ENCODE measurements around the gene NRSN2.

NRSN2 gene, protein sequence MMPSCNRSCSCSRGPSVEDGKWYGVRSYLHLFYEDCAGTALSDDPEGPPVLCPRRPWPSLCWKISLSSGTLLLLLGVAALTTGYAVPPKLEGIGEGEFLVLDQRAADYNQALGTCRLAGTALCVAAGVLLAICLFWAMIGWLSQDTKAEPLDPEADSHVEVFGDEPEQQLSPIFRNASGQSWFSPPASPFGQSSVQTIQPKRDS

DNA sequence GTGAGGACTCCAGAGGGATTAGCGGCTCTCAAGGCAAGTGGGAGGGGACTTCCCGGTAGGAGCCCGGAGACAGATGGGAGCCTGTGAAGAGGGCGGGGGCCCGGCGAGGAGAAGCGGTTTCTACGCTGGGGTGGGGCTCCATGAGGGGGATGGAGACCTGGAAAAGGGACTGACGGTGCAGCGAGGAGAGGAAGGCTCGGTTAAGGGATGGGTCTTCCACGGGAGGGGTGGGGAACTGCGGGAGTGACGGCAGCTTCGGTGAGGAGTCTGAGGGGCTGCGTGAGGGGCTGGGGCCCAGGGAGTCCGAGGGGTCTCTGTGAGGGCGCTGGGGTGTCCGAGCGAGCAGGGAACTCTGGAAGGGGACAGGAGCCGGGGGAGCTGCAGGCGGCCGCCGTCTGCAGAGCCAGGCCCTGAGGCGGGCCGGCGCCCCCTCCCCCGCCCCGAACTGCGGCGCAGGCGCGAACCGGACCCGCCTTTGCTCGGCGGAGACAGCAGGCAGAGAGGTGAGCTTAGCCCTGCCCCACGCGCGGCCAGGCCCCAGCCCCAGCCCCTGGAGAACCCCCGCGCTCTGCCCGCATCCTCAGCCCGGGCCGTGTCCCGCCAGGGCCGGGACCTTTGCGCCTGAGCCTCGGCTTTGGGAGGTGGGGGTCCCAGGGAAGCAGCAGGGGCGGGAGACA is at the start of gene NRSN2:
Gene NRSN2 (plus strand): TSS at position 472 of the 677 bp plus-strand sequence. CDS start 2,533 bp downstream, outside the sequence.
- DNase-seq (ENCODE audit: low read depth in 2 of 2), result no peak

DNA sequence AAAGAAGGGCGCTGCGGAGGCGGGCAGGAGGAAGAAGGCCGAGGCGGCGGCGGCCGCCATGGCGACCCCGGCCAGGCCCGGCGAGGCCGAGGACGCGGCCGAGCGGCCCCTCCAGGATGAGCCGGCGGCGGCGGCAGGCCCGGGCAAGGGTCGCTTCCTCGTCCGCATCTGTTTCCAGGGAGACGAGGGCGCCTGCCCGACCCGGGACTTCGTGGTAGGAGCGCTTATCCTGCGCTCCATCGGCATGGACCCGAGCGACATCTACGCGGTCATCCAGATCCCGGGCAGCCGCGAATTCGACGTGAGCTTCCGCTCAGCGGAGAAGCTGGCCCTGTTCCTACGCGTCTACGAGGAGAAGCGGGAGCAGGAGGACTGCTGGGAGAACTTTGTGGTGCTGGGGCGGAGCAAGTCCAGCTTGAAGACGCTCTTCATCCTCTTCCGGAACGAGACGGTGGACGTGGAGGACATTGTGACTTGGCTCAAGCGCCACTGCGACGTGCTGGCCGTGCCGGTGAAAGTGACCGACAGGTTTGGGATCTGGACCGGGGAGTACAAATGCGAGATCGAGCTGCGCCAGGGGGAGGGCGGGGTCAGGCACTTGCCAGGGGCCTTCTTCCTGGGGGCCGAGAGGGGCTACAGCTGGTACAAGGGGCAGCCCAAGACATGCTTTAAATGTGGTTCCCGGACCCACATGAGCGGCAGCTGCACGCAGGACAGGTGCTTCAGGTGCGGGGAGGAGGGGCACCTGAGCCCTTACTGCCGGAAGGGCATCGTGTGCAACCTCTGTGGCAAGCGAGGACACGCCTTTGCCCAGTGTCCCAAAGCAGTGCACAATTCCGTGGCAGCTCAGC is 48.8 kb upstream of the NRSN2 start:
- peak in 1 of 2 donors; percentile 3 for DNase-seq (ENCODE audit: low read depth in 2 of 2)

DNA sequence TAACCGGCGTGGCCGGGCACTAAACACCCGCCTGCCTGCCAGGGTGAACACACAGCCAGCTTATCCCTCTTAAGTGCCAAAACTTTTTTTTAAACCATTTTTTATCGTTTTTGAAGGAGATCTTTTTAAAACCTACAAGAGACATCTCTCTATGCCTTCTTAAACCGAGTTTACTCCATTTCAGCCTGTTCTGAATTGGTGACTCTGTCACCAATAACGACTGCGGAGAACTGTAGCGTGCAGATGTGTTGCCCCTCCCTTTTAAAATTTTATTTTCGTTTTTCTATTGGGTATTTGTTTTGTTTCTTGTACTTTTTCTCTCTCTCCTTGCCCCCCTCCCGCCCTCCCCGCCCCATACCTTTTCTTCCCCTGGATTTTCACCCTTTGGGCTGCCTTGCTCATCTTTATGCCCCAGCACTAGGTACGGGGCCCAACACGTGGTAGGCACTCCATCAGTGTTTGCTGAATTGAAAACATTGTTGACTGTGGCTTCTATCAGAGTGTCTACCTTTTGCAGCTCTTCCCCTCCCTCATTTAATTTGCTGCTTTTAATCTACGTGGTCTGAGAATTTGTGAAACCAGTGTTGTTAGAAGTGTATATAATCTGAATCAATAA is 48.0 kb upstream of the NRSN2 start:
- DNase-seq (ENCODE audit: low read depth in 2 of 2), result no peak

DNA sequence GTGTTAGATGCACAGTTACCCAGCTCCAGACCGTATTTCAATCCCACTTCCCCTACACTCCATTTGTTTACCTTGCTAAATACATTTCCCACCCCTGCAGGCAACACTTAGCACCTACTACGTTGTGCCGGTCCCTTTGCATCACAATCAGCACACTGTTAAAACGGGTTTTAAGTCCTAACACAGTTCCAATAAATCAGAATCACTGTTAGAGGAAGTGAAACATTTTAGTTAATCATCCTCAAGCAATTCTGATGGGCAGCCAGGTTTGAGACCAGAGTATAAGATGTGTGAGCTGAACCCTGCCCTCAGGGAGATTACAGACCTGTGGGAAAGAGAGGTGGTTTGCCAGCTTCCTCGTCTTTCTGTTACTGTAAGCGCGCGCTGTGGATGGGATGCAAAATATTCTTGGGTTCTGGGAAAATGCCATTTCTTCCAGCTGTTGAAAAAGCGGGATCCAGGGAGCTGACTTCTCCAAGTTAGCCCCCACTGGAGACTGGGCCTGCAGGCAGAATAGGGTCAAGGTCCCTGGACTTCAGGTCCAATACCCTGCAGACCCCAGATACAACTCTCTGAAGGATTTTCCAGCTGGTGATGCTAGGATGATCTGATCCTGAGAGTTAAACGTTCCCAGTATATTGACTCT is 46.4 kb upstream of the NRSN2 start:
- no peak for DNase-seq (ENCODE audit: low read depth in 2 of 2)

DNA sequence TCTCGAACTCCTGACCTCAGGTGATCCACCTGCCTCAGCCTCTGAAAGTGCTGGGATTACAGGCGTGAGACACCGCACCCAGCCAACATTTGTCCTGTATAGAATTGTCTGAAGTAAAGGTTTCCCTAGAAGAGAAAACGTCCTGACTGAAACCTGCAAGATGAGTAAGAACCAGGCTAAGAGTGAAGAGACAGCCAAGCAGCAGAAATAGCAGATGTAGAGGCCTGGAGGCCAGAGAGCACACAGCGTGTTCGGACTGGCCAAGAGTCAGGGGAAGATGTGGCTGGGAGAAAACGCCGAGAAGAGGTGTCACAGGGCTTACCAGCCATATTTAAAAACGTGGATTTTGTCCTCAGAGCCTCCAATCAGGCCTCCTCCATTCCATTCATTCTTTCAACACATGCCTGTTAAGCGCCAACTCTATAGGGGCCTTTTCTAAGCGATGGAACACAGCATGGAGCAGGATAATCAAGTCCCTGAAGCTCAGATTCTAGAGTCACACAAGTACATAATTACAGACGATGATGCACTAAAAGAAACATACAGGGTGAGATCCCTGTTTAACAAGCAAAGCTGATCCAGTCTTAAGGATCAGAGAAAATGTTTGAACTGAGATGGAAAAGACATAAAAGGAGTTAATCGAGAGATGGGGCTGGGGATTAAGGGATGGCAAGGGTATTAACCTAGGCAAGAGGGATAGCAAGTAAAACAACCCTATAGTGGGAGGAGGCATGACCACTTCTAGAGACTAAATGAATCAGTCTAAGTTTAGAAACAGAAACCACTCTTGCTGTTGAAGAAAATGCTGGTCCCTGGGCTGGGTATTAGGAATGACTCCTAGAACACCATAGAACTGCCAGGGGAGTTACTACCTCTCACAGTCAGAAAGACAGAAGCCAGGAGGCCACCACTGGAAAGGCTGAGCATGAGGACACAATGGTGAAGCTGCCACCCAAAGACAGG is 44.7 kb upstream of the NRSN2 start:
- no peak for DNase-seq (ENCODE audit: low read depth in 2 of 2)

DNA sequence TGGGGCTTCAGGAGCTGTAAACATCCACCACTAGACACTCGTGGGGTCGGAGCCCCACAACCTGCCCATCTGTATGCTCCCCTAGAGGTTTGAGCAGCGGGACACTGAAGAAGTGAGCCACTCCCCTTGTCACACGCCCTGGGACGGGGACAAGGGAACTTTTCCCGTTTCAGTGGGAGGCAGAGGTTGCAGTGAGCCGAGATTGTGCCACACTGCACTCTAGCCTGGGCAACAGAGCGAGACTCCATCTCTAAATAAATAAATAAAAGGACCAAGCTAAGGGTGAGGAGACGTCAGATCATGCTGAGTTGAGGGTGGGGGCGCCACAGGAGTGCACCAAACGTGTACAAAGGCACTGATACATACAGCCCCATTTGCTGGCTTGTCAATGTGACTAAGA is 41.2 kb upstream of the NRSN2 start:
- no peak for DNase-seq (ENCODE audit: low read depth in 2 of 2)

DNA sequence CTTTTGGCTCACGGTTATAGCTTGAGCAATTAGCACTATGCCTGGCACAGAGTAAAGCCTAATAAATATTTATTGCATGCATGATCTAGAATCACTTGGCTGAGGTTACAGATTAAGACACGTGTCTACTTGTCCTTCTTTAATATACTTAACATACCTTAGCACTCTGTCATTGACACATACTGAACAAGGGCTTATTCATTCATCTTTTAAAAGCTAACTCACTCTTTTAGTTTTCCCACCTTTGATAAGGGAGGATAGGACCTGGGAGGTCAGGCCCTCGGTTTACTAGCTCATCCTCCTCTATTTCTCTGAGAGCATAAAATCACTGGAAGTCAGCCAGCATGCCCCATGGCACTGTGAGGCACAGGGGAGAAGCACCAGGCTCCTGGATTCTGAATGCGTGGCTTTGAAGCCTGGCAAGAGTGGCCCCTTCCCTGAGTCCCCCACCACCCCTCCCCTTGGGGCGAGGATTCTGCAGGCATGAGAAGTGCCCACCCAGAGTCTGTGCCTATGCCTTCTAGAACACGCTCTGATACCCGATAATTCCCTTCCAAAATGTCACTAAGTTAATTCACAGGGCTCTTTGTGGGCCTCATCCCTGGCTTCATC is 38.4 kb upstream of the NRSN2 start:
- no peak for DNase-seq (ENCODE audit: low read depth in 2 of 2)

DNA sequence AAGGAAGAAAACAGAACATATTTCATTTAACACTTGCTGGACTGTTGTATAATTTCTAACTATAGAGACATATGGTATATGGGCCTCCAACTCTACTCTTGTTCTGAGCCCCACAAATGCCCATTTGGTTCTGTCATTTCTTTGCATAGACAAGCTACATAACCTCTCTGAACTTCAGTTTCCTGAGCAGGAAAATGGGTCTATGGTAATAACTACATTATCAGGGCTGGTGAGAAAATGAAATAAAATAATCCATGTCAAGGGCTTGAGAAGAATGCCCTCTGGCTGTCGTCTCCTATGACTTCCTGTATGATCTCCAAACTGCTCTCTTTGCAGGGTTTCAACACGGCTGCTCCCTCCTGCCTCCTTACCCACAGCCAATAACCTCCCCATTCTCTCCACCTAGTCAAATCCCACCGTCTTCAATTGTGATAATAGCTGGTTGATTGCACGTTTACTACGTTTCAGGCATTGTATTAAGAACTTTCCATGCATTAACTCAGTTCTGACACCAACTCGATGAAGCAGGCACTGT is 37.5 kb upstream of the NRSN2 start:
- no peak for DNase-seq (ENCODE audit: low read depth in 2 of 2)

DNA sequence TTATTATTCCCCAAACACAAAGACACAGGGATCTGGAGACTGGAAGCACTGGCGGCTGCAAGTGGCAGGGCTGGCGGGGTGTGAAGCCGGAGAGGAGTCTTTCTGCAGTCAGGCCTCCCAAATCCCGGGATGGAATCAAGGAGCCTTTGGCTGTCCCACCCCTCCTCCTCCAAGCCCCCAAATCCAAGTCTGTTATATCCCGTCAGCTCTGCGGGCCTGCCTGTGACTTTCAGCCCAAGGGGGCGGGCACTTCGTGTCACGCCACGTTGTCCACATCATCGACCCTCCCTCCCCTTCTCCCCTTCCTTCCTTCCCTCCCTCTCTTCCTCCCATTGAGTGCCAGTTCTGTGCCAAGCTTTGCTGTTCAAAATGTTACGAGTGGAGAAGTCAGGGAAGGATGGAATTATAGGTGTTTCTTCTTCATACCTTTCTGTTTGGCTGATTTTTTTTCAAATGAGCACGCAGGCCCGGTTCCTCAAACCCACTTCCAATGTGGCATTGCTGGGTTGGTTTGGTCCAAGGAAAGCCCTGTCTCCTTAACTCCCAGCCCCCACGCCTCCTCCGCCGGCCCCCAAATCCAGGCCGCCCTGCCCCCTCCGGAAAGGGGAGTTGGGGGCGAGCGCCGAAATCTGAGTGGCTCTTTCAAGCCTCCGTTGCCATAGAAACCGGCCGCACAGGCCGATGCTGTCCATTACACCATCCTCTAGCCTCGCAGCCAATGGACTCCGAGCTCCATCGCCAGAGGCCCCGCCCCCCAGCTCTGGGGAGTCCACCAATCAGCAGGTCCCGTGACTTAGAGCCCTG is 36.9 kb upstream of the NRSN2 start:
- peak in 1 of 2 donors; percentile 70 for DNase-seq (ENCODE audit: low read depth in 2 of 2)

DNA sequence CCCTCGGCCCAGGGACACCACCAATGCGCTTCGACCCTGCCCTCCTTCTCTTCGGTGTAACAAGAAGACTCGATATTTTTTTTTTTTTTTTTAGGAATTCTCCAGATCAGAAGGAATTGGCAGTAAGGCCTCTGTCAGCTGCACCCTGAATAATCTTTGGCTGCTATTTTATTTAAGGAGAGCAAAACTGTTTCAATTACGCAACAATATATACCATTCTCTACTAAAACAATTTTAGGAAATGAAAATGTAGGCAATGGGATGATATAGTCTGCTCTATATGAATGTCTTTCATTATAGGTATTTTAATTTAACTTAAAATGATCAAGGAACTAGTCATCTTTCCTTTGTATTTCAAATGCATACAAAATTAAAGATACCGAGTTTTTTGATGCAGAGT is 36.3 kb upstream of the NRSN2 start:
- DNase-seq (ENCODE audit: low read depth in 2 of 2), result no peak

DNA sequence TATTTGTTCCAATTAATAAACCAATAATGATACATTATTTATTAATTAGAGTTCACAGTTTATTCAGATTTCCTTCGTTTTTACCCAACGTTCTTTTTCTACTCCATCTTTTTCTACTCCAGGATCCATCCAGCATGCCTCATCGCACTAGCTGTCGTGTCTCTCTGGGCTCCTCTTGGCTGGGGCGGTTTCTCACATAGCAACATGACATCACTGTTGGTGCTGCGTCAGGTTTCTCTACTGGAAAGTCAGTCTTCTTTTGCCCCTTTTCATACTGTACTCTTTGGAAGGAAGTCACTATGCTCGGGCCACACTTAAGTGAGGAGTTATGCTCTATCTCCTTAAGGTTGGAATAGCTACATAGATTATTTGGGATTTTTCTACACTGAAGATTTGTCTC is 35.3 kb upstream of the NRSN2 start:
- no peak for DNase-seq (ENCODE audit: low read depth in 2 of 2)

DNA sequence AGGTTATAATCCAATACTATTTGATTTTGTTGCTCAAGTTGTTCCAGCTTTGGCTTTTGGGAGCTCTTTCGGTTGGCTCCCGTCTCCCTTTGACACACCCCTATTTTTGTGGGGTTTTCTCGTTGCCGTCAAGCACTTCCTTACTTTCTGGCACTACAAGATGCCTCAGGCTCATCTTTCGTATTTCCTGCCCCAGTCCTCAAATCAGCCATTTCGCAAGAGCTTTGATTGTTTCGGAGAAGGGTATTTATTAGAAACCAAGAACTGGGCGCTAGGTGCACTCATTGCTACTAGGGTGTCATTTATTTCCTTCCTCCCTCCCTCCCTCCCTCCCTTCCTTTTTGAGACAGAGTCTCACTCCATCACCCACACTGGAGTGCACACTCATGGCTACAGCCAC is 34.8 kb upstream of the NRSN2 start:
- DNase-seq (ENCODE audit: low read depth in 2 of 2), result no peak

DNA sequence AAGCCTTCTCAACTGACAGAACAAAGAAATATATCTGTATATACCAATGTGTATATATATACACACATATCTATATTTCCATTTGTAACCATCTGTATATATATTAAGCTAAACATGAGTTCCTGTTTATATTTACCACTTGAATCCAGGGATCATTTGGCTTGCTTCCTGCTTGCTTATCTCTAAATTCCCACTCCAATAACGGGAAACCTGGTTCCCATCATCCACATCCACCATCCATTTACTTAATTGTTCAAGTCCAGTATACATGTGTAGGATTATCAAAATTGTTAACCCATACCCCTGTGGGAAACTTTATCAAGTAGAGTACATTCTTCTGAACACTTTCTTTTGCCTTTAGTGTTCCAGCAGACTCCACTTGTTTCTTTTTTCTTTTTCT is 34.0 kb upstream of the NRSN2 start:
- DNase-seq (ENCODE audit: low read depth in 2 of 2), result no peak

DNA sequence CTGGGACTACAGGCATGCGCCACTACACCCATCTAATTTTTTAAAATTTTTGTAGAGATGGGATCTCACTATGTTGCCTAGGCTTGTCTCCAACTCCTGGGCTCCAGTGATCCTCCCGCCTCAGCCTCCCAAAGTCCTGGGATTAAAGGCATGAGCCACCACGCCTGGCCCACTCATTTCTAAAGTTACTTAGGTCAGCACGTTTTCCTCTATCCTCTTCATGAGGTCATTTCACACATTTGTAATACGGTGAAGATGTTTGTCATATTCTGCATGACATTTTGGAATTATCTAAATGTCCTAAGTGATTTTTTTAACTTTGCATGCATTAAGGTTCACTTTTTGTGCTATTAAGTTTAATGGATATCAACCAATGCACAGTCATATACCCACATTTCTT is 33.5 kb upstream of the NRSN2 start:
- no peak for DNase-seq (ENCODE audit: low read depth in 2 of 2)

DNA sequence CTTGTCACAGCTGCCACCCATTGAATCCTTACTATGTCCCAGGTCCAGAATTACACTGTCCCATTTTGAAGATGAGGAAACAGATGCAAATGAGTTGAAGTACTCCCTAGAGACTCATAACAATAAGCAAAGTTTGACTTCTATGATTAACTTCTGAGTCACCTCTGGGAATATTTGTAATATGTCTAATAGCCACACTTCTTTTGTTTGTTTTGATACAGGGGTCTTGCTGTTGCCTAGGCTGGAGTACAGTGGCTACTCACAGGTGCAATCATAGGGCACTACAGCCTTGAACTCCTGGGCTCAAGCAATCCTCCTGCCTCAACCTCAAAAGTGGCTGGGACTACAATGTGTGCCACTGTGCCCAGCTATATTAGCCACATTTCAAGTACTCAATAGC is 33.0 kb upstream of the NRSN2 start:
- no peak for DNase-seq (ENCODE audit: low read depth in 2 of 2)

DNA sequence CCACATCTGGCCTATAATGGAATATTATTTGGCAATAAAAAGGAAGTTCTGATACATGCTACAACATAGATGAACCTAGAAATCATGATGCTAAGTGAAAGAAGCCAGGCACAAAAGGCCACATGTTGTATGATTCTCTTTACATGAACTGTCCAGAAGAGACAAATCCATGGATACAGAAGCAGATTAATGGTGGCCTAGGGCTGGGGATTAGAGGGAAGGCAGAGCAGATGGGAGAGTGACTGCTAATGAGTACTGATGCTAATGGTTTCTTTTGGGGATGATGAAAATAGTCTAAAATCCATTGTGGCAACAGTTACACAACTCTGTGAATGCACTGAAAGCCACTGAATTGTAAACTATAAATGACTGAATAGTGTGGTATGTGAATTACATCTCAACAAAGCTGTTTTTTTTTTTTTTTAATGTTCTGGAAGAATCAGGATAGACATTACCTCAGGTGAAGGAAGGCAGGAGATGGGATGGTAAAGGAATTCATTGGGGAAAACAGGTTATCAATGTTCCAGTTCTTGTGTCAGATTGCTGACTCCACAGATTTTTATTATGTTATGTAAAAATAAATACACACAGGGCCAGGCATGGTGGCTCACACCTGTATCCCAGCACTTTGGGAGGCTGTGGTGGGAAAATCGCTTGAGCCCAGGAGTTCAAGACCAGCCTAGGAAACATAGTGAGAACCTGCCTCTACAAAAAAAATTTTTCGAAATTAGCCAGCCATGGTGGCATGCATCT is 30.4 kb upstream of the NRSN2 start:
- DNase-seq (ENCODE audit: low read depth in 2 of 2), result no peak

DNA sequence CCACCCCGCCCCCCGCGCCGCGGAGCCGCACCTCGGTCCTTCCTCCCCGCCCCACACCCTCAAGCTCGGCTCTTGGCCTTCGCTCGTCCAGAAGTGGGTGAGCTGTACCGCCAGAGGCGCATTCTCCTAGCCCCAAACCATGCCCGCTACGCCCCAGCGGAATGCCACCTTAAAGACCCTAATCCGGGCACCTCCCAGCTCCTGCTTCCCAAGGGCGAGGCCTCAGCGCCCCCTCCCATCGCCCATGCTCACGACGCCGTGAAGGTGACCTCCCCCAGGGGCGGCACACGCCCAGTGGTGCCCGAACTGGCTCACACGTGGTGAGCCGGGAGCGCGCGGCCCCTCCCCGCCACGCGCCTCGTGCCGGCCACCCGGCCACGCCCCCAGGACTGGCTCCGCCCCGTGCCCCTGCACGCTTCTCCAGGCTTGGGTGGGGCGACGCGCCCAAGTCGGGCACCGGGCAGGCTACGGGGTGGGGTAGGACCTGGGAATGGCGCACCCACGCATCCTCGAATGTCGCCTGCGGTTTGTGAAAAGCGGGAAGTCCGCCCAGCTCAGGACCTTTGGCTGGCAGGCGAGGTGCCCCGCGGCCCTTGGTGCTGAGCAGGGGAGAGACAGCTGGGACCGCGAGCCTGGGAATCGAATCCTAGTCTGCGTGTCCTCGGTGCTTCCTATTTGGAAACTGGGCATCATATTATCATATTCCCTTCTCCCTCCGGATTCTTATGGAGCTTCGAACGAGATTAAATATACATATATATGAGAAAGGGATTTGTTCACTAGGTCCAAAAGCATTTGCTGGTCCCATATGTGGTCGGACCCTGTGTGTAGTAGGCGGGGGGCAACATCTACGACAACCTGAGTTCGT is 22.5 kb upstream of the NRSN2 start:
- peak; percentile 60 to 93 for DNase-seq (ENCODE audit: low read depth in 2 of 2)

All from stimulated activated CD4-positive, alpha-beta T cell treated with anti-CD3 and anti-CD28 coated beads, Interleukin-1b, Interleukin-23, amount 100 ng/mL, for 1 hour (primary cell).